ENCODE measurements around the gene MMP11.
A peak's percentile ranks its signal among the peaks of the same experiment; 100 is the strongest.

GRCh38 chr22:23750714-23751440, 21.8 kb upstream of the MMP11 start, which contains the start of gene ZNF70:
- TF ChIP-seq, protein P1, sequence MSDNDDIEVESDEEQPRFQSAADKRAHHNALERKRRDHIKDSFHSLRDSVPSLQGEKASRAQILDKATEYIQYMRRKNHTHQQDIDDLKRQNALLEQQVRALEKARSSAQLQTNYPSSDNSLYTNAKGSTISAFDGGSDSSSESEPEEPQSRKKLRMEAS (IDR thresholded peaks at IDR 0.05; ENCODE audit: low read depth): no peak; the same call in 1 of the 2 replicates
- TF ChIP-seq RCOR1 (IDR thresholded peaks at IDR 0.05; ENCODE audit: low read length) (no peak), FOSL2 (IDR thresholded peaks at IDR 0.05; ENCODE audit: borderline replicate concordance, low read depth) (no peak), POLR2AphosphoS5 (IDR thresholded peaks at IDR 0.05; ENCODE audit: low read depth, low read length) (peak; percentile 66), RFX5 (IDR thresholded peaks at IDR 0.05; ENCODE audit: low read length) (peak; percentile 80), FOXM1 (IDR thresholded peaks at IDR 0.05; ENCODE audit: low read depth) (no peak), RAD21 (IDR thresholded peaks at IDR 0.05; ENCODE audit: low read length) (no peak), TEAD4 (IDR thresholded peaks at IDR 0.05; ENCODE audit: borderline replicate concordance, insufficient read depth) (no peak), CHD2 (IDR thresholded peaks at IDR 0.05; ENCODE audit: low read length, partially characterized antibody) (no peak), YY1 (IDR thresholded peaks at IDR 0.05; ENCODE audit: low read depth) (no peak), MXI1 (IDR thresholded peaks at IDR 0.05; ENCODE audit: low read depth, low read length) (peak; percentile 66)
- TF ChIP-seq, protein P2, sequence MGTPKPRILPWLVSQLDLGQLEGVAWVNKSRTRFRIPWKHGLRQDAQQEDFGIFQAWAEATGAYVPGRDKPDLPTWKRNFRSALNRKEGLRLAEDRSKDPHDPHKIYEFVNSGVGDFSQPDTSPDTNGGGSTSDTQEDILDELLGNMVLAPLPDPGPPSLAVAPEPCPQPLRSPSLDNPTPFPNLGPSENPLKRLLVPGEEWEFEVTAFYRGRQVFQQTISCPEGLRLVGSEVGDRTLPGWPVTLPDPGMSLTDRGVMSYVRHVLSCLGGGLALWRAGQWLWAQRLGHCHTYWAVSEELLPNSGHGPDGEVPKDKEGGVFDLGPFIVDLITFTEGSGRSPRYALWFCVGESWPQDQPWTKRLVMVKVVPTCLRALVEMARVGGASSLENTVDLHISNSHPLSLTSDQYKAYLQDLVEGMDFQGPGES (IDR thresholded peaks at IDR 0.05; ENCODE audit: low read depth, low read length): no peak
- TF ChIP-seq, protein P3, sequence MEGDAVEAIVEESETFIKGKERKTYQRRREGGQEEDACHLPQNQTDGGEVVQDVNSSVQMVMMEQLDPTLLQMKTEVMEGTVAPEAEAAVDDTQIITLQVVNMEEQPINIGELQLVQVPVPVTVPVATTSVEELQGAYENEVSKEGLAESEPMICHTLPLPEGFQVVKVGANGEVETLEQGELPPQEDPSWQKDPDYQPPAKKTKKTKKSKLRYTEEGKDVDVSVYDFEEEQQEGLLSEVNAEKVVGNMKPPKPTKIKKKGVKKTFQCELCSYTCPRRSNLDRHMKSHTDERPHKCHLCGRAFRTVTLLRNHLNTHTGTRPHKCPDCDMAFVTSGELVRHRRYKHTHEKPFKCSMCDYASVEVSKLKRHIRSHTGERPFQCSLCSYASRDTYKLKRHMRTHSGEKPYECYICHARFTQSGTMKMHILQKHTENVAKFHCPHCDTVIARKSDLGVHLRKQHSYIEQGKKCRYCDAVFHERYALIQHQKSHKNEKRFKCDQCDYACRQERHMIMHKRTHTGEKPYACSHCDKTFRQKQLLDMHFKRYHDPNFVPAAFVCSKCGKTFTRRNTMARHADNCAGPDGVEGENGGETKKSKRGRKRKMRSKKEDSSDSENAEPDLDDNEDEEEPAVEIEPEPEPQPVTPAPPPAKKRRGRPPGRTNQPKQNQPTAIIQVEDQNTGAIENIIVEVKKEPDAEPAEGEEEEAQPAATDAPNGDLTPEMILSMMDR (IDR thresholded peaks at IDR 0.05): peak; percentile 38
- TF ChIP-seq, protein P4, sequence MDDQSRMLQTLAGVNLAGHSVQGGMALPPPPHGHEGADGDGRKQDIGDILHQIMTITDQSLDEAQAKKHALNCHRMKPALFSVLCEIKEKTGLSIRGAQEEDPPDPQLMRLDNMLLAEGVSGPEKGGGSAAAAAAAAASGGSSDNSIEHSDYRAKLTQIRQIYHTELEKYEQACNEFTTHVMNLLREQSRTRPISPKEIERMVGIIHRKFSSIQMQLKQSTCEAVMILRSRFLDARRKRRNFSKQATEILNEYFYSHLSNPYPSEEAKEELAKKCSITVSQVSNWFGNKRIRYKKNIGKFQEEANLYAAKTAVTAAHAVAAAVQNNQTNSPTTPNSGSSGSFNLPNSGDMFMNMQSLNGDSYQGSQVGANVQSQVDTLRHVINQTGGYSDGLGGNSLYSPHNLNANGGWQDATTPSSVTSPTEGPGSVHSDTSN (IDR thresholded peaks at IDR 0.05): no peak

Measured in SK-N-SH (cell line).